ENCODE results near the gene CD300LF.

The CD300LF gene

DNA sequence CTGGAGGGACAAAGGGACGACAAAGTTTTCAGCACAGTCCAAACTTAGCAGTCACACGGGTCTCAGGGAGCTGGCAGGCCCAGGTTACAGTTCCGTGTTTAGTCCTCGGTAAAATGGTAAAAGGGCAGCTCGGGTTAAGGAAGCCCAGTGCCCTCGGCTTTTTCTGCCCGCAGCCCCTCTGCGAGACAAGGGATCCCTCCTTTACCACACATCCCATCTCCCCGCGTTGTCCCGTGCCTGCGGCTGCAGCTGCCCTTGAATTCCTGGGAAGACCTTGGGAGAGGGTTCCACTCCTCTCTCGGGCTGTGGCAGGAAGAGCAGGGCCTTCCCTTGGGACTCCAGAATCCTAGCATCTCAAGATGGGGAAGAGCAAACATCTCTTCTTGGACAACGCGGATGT is 17.1 kb upstream of the CD300LF start:
- no peak for DNase-seq (ENCODE audit: low read depth in 2 of 2)

- DNase-seq (ENCODE audit: low read depth in 2 of 2): no peak
Observed at GRCh38 chr17:74729368-74729767, 16.6 kb upstream of the CD300LF start.

DNA sequence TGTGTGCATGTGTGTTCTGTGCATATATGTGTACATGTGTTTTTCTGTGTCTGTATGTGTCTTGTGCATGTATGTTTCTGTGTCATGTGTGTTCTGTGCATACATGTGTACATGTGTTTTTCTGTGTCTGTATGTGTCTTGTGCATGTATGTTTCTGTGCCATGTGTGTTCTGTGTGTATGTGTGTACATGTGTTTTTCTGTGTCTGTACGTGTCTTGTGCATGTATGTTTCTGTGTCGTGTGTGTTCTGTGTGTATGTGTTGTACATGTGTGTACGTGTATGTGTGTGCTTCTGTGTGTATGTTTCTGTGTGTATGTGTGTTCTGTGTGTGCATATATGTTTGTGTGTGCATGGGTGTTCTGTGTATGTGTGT is 16.0 kb upstream of the CD300LF start:
- DNase-seq (ENCODE audit: low read depth in 2 of 2): no peak

DNA sequence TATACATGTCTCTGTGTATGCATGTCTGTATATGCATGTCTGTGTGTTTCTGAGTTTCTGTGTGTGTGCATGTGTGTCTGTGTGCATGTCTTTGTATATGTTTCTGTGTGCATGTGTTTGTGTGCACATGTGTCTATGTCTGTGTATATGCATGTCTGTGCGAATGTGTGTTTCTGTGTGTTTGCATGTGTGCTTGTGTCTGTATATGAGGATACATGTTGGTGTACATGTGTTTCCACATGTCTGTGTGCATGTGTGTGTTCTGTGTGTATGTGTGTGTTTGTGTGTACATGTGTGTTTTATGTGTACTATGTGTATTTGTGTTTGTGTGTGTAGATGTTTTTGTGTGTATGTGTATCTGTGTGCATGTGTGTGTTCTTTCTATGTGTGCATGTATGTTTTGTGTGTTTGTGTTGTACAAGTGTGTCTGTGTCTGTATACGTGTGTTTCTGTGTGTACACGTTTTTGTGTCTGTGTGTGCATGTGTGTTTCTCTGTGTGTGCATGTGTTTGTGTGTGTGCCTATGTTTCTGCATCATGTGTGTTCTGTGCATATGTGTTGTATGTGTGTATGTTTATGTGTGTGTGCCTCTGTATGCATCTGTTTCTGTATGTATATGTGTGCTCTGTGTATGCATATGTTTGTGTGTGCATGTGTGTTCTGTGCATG is 15.4 kb upstream of the CD300LF start:
- no peak for DNase-seq (ENCODE audit: low read depth in 2 of 2)

DNA sequence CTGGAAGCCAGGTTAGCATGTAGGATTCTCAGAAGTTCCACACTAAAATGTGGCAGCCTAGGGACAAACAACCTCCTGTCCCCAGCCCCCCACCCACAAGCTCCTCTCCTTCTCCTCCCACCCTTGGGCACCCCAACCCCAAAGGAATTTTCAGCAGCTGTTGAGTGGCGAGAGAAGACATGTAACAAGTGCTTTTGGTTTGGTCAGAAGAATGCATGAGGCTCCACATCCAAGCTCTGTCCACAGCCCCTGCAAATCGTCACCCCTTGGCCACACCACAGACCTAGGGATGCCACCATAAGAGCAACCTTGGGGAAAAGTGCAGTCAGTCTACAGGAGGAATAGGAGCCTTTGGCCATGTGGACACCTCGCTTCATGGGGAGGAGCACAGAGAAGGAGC is 12.4 kb upstream of the CD300LF start:
- no peak for DNase-seq (ENCODE audit: low read depth in 2 of 2)

GRCh38 chr17:74723891-74724290 is 11.2 kb upstream of the CD300LF start:
- no peak for DNase-seq (ENCODE audit: low read depth in 2 of 2)

DNA sequence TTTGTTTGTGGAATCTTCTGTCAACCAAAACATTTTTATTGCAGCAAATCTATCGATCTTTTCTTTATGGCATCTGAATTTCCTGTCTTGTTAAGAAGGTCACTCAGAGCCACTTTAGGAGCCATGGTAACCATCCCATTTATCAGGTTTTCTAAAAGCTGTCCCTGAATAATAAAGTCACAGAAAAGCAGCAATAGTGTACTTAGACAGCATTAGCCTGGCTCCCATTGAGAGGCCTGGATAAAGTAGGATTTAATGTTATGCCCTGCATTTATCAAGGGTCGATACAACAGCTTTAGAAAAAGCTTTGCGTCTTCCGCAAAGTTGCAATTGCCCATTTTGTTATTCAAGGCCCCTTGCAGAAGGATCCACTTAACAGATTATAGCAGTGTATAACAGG is 10.1 kb upstream of the CD300LF start:
- no peak for DNase-seq (ENCODE audit: low read depth in 2 of 2)

DNA sequence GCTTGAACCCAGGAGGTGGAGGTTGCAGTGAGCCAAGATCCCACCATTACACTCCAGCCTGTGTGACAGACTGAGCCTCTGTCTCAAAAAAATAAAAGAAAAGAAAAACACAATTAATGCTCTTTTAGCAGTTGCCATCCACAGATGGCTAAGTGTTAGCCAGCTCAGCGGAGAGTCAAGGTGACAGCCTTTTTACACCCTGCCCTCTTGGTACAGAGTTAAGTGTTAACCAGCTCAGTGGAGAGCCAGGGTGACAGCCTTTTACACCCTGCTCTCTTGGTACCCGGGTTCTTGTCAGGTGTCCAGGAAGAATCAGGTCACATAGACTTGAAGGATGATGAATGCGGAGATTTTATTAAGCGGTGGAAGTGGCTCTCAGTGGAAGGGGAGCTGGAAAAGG is 7.8 kb upstream of the CD300LF start:
- DNase-seq (ENCODE audit: low read depth in 2 of 2): no peak

DNA sequence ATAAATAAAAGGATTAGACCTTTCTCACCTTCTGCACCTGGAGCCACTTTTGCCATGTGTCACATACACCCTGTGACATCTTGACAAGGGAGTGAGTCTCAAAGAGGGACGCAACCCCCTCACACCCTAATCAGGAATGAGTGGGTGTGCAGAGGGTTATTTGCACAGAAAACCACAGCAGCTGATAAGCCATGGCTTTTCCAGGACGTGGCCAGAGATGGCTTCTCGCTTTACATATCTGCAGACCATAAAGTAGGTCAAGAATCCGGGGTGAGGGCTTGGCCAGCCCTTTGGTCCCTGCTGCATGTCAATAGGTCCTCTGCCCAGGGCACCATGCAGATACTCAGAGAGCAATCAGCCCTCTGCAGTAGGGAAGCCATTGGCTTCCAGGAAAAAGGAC is 2.4 kb upstream of the CD300LF start:
- no peak for DNase-seq (ENCODE audit: low read depth in 2 of 2)

GRCh38 chr17:74713171-74713755 is 540 bp upstream of the CD300LF start:
- no peak for DNase-seq (ENCODE audit: low read depth in 2 of 2)

DNA sequence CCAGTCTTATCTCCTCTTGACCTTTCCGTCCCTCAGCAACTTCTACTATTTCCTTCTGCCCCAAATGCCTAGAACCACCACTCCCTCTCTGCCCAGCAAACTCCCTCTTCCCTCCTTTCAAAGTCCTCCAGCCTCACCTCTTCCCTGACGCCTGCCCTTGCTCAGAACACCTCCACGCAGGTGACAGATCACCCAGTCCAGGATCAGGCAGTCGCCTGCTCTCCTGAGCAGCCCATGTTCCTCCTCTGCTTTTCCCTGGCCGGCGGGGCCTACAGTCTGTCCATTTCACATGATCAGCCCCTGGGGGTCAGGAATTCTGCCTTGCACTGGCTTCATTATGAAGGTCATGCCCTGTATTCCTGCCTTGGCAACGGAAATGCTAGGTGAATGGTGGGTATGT is 422 bp downstream of the CD300LF start:
- DNase-seq (ENCODE audit: low read depth in 2 of 2): no peak

DNA sequence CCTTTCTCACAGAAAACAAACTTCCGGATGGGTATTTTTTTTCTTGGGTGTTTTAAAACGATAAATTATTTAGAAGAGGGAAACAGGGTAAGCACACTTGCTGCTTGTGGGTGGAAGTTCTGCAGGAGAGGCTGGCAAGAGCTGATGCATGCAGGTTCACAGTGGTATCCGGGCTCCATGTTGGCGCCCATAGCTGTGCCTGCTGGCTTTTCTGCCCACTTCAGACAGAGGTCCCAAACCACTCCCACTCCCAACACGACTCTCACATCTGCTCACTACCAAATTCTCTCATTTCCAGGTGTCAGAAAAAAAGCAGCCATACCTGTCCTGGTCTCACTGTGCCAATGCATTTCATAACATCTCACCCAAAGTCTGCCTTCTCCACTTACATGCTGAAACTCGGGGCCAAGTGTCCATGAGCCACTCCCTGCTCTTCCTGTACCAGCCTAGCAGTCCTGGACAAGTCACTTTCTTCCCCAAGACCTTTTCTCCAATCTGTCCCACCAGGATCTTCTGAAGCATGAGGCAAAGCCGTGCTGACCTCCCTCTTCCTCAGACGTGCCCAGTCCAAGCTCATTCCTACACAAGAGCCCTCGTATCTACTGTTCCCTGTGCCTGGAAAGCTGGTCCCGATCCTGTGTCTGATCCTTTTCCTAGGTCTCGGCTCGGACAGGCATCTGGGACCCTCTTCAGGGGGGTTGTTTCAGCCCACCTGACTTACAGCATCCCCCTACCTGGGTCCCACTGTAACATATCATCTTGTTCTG is 1.5 kb downstream of the CD300LF start:
- no peak for DNase-seq (ENCODE audit: low read depth in 2 of 2)

DNA sequence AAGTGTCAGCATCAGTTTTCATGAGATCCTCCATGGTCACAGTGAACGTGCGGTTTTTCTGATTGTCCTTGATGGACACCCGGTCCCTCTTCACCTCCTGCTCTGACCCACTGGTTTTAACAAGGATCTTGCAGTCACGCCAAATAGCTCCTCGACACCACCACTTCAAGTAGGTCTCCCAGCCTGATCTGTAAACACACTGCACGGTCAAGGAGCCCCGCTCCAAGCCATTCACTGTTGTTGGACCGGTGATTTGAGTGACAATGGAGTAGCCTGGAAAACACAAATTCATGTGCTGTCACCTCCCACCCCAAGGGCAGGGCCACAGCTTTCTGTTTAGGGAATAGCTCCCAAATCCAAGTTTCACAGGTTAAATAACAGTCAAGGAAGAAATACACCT is 8.2 kb downstream of the CD300LF start:
- DNase-seq (ENCODE audit: low read depth in 2 of 2): no peak

DNA sequence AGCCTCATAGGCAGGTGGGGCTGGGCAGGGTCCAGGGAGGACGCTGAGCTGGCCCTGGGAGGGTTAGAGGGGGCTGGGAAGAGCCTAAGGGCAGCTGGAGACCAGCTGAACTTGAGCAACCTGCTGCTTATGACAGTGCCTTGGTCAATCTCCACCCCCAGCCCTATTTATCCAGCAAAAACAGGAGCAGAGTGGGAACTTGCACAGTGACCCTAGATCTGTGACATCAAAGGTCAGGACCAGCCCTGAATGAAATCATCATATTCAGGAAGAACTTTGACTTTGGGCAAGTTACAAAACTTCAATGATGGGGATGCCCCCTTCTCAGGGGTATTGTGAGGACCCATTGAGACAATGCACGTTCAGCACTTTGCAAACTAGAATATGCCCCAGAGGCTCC is 9.4 kb downstream of the CD300LF start:
- no peak for DNase-seq (ENCODE audit: low read depth in 2 of 2)

- no peak for DNase-seq (ENCODE audit: low read depth in 2 of 2)
Observed at GRCh38 chr17:74702116-74702871, 10.4 kb downstream of the CD300LF start.

DNA sequence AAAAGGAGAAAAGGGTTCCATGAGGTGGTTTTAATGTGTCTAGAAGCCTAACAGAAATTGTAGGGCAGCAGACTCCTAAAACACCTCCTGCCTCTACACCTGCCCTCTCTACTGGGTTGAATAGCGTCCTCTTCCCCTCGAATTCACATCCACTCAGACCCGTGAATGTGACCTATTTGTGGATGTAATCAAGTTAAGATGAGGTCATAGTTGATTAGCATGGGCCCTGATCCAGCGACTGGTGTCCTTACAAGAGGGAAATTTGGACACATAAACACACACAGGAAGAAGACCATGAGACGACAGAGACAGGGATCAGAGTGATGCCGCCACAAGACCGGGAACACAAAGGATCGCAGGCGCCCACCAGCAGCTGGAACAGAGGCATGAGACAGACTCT is 13.5 kb downstream of the CD300LF start:
- no peak for DNase-seq (ENCODE audit: low read depth in 2 of 2)

GRCh38 chr17:74698069-74698468 is 14.7 kb downstream of the CD300LF start:
- DNase-seq (ENCODE audit: low read depth in 2 of 2): no peak

DNA sequence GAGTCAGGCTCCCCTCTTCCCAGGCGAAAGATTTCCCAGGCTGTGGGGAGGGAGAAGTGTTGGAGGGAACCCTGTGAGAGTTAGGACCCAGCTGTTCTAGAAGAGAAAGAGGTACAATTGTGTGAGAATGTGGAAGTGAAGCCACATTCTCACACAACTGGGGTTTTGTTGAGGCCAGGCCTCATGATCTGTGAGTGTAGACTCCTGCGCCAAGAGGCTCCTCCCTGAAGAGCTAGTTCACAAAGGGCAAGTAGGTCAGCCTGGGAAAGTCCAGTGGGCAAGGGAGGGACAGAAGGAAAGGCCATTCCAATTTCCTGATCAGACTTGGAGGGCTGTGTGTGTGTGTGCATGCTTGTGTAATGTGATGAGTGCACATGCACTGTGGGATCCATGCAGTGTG is 15.2 kb downstream of the CD300LF start:
- no peak for DNase-seq (ENCODE audit: low read depth in 2 of 2)

DNA sequence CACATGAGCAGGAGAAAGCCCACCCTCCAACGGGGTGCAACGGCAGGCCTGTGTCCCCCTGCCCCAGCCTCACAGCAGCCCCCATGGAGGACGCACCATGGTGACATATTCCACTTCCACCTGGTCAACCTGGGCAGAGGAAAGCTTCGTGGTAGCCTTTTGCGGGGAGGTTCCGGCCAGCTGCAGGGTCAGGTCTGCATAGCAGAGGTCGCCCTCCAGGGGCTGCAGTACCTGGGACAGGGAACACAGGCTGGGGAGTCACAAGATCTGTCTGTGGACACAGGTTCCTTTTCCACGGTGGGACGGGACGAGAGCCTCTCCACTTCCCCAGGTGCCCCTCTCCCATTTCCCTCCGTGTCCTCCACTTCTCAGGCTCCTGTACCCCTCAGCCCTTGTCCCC is 17.1 kb downstream of the CD300LF start:
- no peak for DNase-seq (ENCODE audit: low read depth in 2 of 2)

- no peak for DNase-seq (ENCODE audit: low read depth in 2 of 2)
Observed at GRCh38 chr17:74694081-74694480, 18.6 kb downstream of the CD300LF start.

DNA sequence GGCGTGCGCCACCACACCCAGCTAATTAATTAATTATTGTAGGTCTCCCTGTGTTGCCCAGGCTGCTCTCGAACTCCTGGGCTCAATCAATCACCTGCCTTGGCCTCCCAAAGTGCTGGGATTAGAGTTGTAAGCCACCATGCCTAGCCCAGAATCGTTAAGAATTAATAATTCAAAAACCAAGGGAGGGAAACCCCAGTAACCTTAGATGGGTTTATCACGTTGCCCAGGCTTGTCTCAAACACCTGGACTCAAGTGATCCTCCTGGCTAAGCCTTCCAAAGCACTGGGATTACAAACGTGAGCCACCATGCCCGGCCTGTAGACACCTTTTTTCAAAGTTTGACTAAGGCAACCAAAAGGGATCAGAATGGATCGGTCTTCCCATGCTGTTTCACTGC is 21.6 kb downstream of the CD300LF start:
- no peak for DNase-seq (ENCODE audit: low read depth in 2 of 2)

GRCh38 chr17:74690409-74690825 is 22.3 kb downstream of the CD300LF start:
- no peak for DNase-seq (ENCODE audit: low read depth in 2 of 2)

GRCh38 chr17:74687886-74688285 is 24.8 kb downstream of the CD300LF start:
- DNase-seq (ENCODE audit: low read depth in 2 of 2): no peak
